Calu3 (cell line): ENCODE results near the gene TMEM100. TPM values are rescaled to one million over a fixed set of nuclear protein-coding genes. Genes with fewer than 3 reads are reported as not detected.

Source experiments
- BruUV-seq: library from RNA; stranded (reverse); fragments of 400-500 nt; replicated peaks from 2 replicates; lab custom pipeline; 2021; lab: Mats Ljungman, UMichigan
- CTCF ChIA-PET: fragments of 300-600 bp; sonication (Branson Sonifier 250); formaldehyde crosslinking; loops from one replicate; lab custom pipeline; 2022; ENCODE audit warnings: antibody characterized with exemption; lab: Charles Lee
- DNase-seq: peaks from one replicate; pipeline ENCODE4 v3.0.0; 2022
- H3K27ac Mint-ChIP-seq: one replicate; pipeline ENCODE4 v1.8.0; 2022; ENCODE audit warnings: mixed read lengths; ENCODE audit not compliant: unreplicated experiment
- H3K27me3 Mint-ChIP-seq: one replicate; pipeline ENCODE4 v1.8.0; 2022; ENCODE audit warnings: mixed read lengths; ENCODE audit not compliant: unreplicated experiment
- H3K36me3 Mint-ChIP-seq: one replicate; pipeline ENCODE4 v1.8.0; 2022; ENCODE audit warnings: mild to moderate bottlenecking, moderate library complexity, mixed read lengths; ENCODE audit not compliant: insufficient read depth, unreplicated experiment
- H3K4me1 Mint-ChIP-seq: one replicate; pipeline ENCODE4 v1.8.0; 2022; ENCODE audit warnings: mild to moderate bottlenecking, low read depth, mixed read lengths; ENCODE audit not compliant: unreplicated experiment
- H3K4me3 Mint-ChIP-seq: one replicate; pipeline ENCODE4 v1.8.0; 2022; ENCODE audit warnings: mild to moderate bottlenecking, low read depth, moderate library complexity, mixed read lengths; ENCODE audit not compliant: unreplicated experiment
- H3K9me3 Mint-ChIP-seq: one replicate; pipeline ENCODE4 v1.8.0; 2022; ENCODE audit warnings: low read depth, mixed read lengths; ENCODE audit not compliant: unreplicated experiment
- CTCF ChIP-seq: fragments of 200-600 bp; IDR thresholded peaks from one replicate; pipeline ENCODE4 v1.8.0; 2022; ENCODE audit warnings: antibody characterized with exemption; ENCODE audit not compliant: unreplicated experiment
- intact Hi-C: fragments of 100-400 bp; cut with micrococcal nuclease; formaldehyde crosslinking; loops from one replicate; pipeline ENCODE4 v1.10.0; 2022; ENCODE audit not compliant: unreplicated experiment
- total RNA-seq: library from RNA; stranded (reverse); gene quantifications from 2 replicates; pipeline ENCODE4 v1.2.3, GENCODE V29; 2022

TMEM100 gene
- total RNA-seq, 1 experiment from 2014 or later, result not detected

- no peaks in the 10 kb centered on the region for H3K27me3 Mint-ChIP-seq
- peaks cover 9% of the 10 kb centered on the region for H3K4me1 Mint-ChIP-seq
- H3K9me3 Mint-ChIP-seq, result no peaks in the 10 kb centered on the region
- intact Hi-C loops, result no loop called here
- TF ChIP-seq CTCF, result no peak
- H3K4me3 Mint-ChIP-seq, result no peak overlapping the region
- no TSS peak for BruUV-seq
- H3K36me3 Mint-ChIP-seq, result no peaks in the 10 kb centered on the region
- DNase-seq, result no peak
- H3K27ac Mint-ChIP-seq, result no peak overlapping the region
- CTCF ChIA-PET, result no interaction called here
Observed at GRCh38 chr17:55762086-55762858, 39.6 kb upstream of the TMEM100 start.

- CTCF ChIA-PET, result interaction anchor here (0.5 kb wide), 1 partner anchor 696 kb away, joined by 4 read pairs; no protein-coding TSS in a partner anchor
- Mint-ChIP-seq H3K27ac (no peak overlapping the region), H3K9me3 (no peaks in the 10 kb centered on the region), H3K36me3 (no peaks in the 10 kb centered on the region), H3K4me3 (no peak overlapping the region), H3K4me1 (peaks cover 9% of the 10 kb centered on the region), H3K27me3 (no peaks in the 10 kb centered on the region)
- BruUV-seq, result no TSS peak
- no peak for TF ChIP-seq CTCF
- intact Hi-C loops, result no loop called here
- no peak for DNase-seq
Observed at GRCh38 chr17:55760643-55761355, 38.1 kb upstream of the TMEM100 start.

- intact Hi-C loops, result no loop called here
- Mint-ChIP-seq H3K27ac (no peak overlapping the region), H3K36me3 (peaks cover 5% of the 10 kb centered on the region), H3K27me3 (no peaks in the 10 kb centered on the region), H3K4me3 (no peak overlapping the region), H3K9me3 (no peaks in the 10 kb centered on the region), H3K4me1 (peaks cover 12% of the 10 kb centered on the region)
- no TSS peak for BruUV-seq
- DNase-seq, result no peak
- TF ChIP-seq CTCF, result no peak
- CTCF ChIA-PET, result no interaction called here
Observed at GRCh38 chr17:55758171-55758570, 35.5 kb upstream of the TMEM100 start.

GRCh38 chr17:55757659-55758058, 35.0 kb upstream of the TMEM100 start:
- intact Hi-C loops, result no loop called here
- TF ChIP-seq CTCF, result no peak
- Mint-ChIP-seq H3K4me1 (peaks cover 17% of the 10 kb centered on the region), H3K27ac (no peak overlapping the region), H3K36me3 (peaks cover 5% of the 10 kb centered on the region), H3K4me3 (no peak overlapping the region), H3K9me3 (no peaks in the 10 kb centered on the region), H3K27me3 (no peaks in the 10 kb centered on the region)
- DNase-seq, result no peak
- BruUV-seq, result no TSS peak
- CTCF ChIA-PET, result no interaction called here
